PC-3 (cell line): ENCODE measurements around the gene ZDHHC7.

Experiments used
- CTCF ChIP-seq: fragments of 300-600 bp; sonication (generic); conservative IDR thresholded peaks from 2 replicates; pipeline ENCODE4 v1.5.1; 2017; ENCODE audit warnings: antibody characterized with exemption, low read depth, mild to moderate bottlenecking, low read length
- EZH2 ChIP-seq: fragments of 300-600 bp; sonication (generic); IDR thresholded peaks from one replicate; pipeline ENCODE4 v1.6.1; 2017; ENCODE audit warnings: antibody characterized with exemption, mild to moderate bottlenecking, low read length; ENCODE audit not compliant: unreplicated experiment
- EZH2phosphoT487 ChIP-seq: fragments of 300-600 bp; sonication (generic); IDR thresholded peaks from 2 replicates; pipeline ENCODE4 v1.6.1; 2018; ENCODE audit warnings: mild to moderate bottlenecking, antibody characterized with exemption, low read length, borderline replicate concordance

GRCh38 chr16:84976644-84977400 lies 34.5 kb downstream of the ZDHHC7 start:
- no peak for TF ChIP-seq CTCF
- no peak for TF ChIP-seq EZH2
- no peak for TF ChIP-seq EZH2phosphoT487
